Left renal cortex interstitium (tissue), 4 donors: Measurements from ENCODE around the gene TTC7B. TPM values are rescaled to one million over a fixed set of nuclear protein-coding genes. Genes with fewer than 3 reads are reported as not detected.

ENCODE experiments used
- DNase-seq, 4 donors: peaks; one replicate each; pipeline ENCODE4 v3.0.0-alpha.2; 2013; ENCODE audit warnings: low read depth in 4 of 4, low spot score in 2 of 4, missing footprints in 1 of 4
- polyA plus RNA-seq, 4 donors: library from polyadenylated mRNA; unstranded; fragments of 120-200 nt; gene quantifications; one replicate each; pipeline ENCODE4 v1.2.1, GENCODE V29; 2013; ENCODE audit not compliant: insufficient read length in 4 of 4

Gene TTC7B
- polyA plus RNA-seq, 4 donors, result 42.1 to 52.1 (median 45.3) TPM

- DNase-seq, result no peak
These were observed 137.8 kb downstream of the TTC7B start for GRCh38 chr14:90678420-90678819.

- DNase-seq, result no peak
These were observed 138.7 kb downstream of the TTC7B start for GRCh38 chr14:90677484-90678050.

GRCh38 chr14:90676912-90677311, 139.3 kb downstream of the TTC7B start:
- DNase-seq, result no peak

GRCh38 chr14:90676356-90676755, 139.9 kb downstream of the TTC7B start:
- DNase-seq, result no peak

GRCh38 chr14:90675399-90675798, 140.8 kb downstream of the TTC7B start:
- DNase-seq, result no peak

GRCh38 chr14:90674716-90675115, 141.5 kb downstream of the TTC7B start:
- no peak for DNase-seq

GRCh38 chr14:90674043-90674670, 142.1 kb downstream of the TTC7B start:
- no peak for DNase-seq

- no peak for DNase-seq
These were observed 144.6 kb downstream of the TTC7B start for GRCh38 chr14:90671382-90672234.

GRCh38 chr14:90669731-90670130, 146.5 kb downstream of the TTC7B start:
- DNase-seq, result no peak

- DNase-seq, result no peak
These were observed 149.7 kb downstream of the TTC7B start for GRCh38 chr14:90666571-90666970.

- DNase-seq, result no peak
These were observed 150.8 kb downstream of the TTC7B start for GRCh38 chr14:90665321-90666000.

- no peak for DNase-seq
These were observed 151.3 kb downstream of the TTC7B start for GRCh38 chr14:90664911-90665310.

GRCh38 chr14:90663680-90664079, 152.6 kb downstream of the TTC7B start:
- no peak for DNase-seq

GRCh38 chr14:90663140-90663539, 153.1 kb downstream of the TTC7B start:
- no peak for DNase-seq

GRCh38 chr14:90661866-90662265, 154.4 kb downstream of the TTC7B start:
- no peak for DNase-seq

GRCh38 chr14:90660865-90661570, 155.2 kb downstream of the TTC7B start:
- DNase-seq, result no peak

GRCh38 chr14:90659156-90659555, 157.1 kb downstream of the TTC7B start:
- DNase-seq, result no peak

- no peak for DNase-seq
These were observed 157.7 kb downstream of the TTC7B start for GRCh38 chr14:90658541-90658967.

- DNase-seq, result no peak
These were observed 159.3 kb downstream of the TTC7B start for GRCh38 chr14:90656973-90657372.

GRCh38 chr14:90655829-90656228, 160.4 kb downstream of the TTC7B start:
- no peak for DNase-seq
